GM12878 (cell line): ENCODE measurements around the gene IGIP. TPM values are rescaled to one million over a fixed set of nuclear protein-coding genes. Genes with fewer than 3 reads are reported as not detected.

Experiments used
- ATAC-seq: fragments of 200-7000 bp; cut with Tn5 transposase; 3 replicates; pipeline ENCODE4 v1.9.1; 2020; ENCODE audit warnings: mild to moderate bottlenecking, moderate library complexity
- BruUV-seq: library from RNA; stranded (reverse); fragments of 400-500 nt; replicated peaks from 2 replicates; lab custom pipeline; 2021; lab: Mats Ljungman, UMichigan
- CTCF ChIA-PET: fragments of 300-600 bp; sonication (Branson Sonifier 250); formaldehyde crosslinking; extraction: SDS; loops from one replicate; lab custom pipeline; 2021; ENCODE audit warnings: inconsistent platforms; lab: Yijun Ruan, JAX
- POLR2A ChIA-PET: fragments of 350-600 bp; formaldehyde crosslinking; extraction: SDS; loops from one replicate; lab custom pipeline; 2021; ENCODE audit warnings: inconsistent platforms; lab: Charles Lee
- RAD21 ChIA-PET: fragments of 300-600 bp; sonication (Branson Sonifier 250); formaldehyde crosslinking; loops from one replicate; lab custom pipeline; 2023; ENCODE audit warnings: antibody characterized with exemption; ENCODE audit not compliant: unreplicated experiment; lab: Charles Lee
- SMC1A ChIA-PET: fragments of 300-600 bp; sonication (Branson Sonifier 250); formaldehyde crosslinking; loops from one replicate; lab custom pipeline; 2023; ENCODE audit not compliant: unreplicated experiment, uncharacterized antibody; lab: Charles Lee
- DNase-seq: peaks from one replicate; pipeline ENCODE4 v3.0.0-alpha.2; 2011; ENCODE audit warnings: low read depth, low spot score
- FAIRE-seq: peaks from 3 replicates; lab custom pipeline; 2011; peaks lifted over from hg19 to GRCh38; lab: Jason Lieb, UNC
- H2AFZ ChIP-seq: 2 replicates; pipeline ENCODE4 v1.6.0; 2011; ENCODE audit warnings: low read depth, low read length, control low read depth; ENCODE audit not compliant: control insufficient read depth
- H3K27ac ChIP-seq: 2 replicates; pipeline ENCODE4 v1.5.1; 2011; ENCODE audit warnings: control low read depth; ENCODE audit not compliant: control insufficient read depth, insufficient read depth
- H3K27me3 ChIP-seq, 2 experiments: replicated peaks in 1 of 2; 2 replicates each; pipeline versions ENCODE4 v1.6.0 to v1.6.1; 2011; ENCODE audit warnings: low read length in 1 of 2; ENCODE audit not compliant: control insufficient read depth in 2 of 2, insufficient read depth in 2 of 2
- H3K36me3 ChIP-seq, 2 experiments: 2 replicates each; pipeline ENCODE4 v1.5.1; 2011; ENCODE audit warnings: low read length in 1 of 2; ENCODE audit not compliant: control insufficient read depth in 2 of 2, insufficient read depth in 2 of 2
- H3K4me1 ChIP-seq: 2 replicates; pipeline ENCODE4 v1.6.1; 2011; ENCODE audit warnings: mild to moderate bottlenecking, low read length, moderate library complexity, mixed read lengths; ENCODE audit not compliant: control insufficient read depth, insufficient read depth
- H3K4me2 ChIP-seq: 2 replicates; pipeline ENCODE4 v1.6.0; 2011; ENCODE audit warnings: control low read depth; ENCODE audit not compliant: control insufficient read depth, insufficient read depth
- H3K4me3 ChIP-seq: fragments of 200-600 bp; sonication (generic); 2 replicates; pipeline ENCODE4 v1.5.1; 2016
- H3K79me2 ChIP-seq: 2 replicates; pipeline ENCODE4 v1.6.0; 2011; ENCODE audit warnings: low read length; ENCODE audit not compliant: control insufficient read depth, insufficient read depth
- H3K9ac ChIP-seq: 2 replicates; pipeline ENCODE4 v1.8.0; 2011; ENCODE audit warnings: low read length, control low read depth, mixed read lengths; ENCODE audit not compliant: control insufficient read depth, insufficient read depth
- H3K9me3 ChIP-seq: replicated peaks from 3 replicates; pipeline ENCODE4 v1.5.1; 2011; ENCODE audit warnings: mild to moderate bottlenecking, low read length; ENCODE audit not compliant: control insufficient read depth, insufficient read depth
- H4K20me1 ChIP-seq: 2 replicates; pipeline ENCODE4 v1.6.0; 2011; ENCODE audit not compliant: control insufficient read depth, insufficient read depth
- CREB1 ChIP-seq: IDR thresholded peaks from 2 replicates; pipeline ENCODE4 v1.6.1; 2012; ENCODE audit warnings: low read depth, mild to moderate bottlenecking, inconsistent platforms
- CTCF ChIP-seq, 3 experiments: IDR thresholded peaks in 2 of 3; conservative IDR thresholded peaks in 1 of 3; 2 replicates each; pipeline ENCODE4 v1.5.1; 2011; ENCODE audit warnings: low read depth in 3 of 3, low read length in 3 of 3, mild to moderate bottlenecking in 3 of 3, control low read depth in 2 of 3, moderate library complexity in 2 of 3, inconsistent platforms in 1 of 3, mixed read lengths in 1 of 3; ENCODE audit not compliant: control insufficient read depth in 2 of 3, insufficient read depth in 1 of 3; ENCODE audit errors: extremely low read depth in 1 of 3
- E2F8 ChIP-seq: fragments of 450-650 bp; IDR thresholded peaks from 2 replicates; pipeline ENCODE4 v1.6.1; 2018; ENCODE audit warnings: mild to moderate bottlenecking, low read depth, moderate library complexity; ENCODE audit not compliant: partially characterized antibody
- GATAD2B ChIP-seq: fragments of 450-650 bp; conservative IDR thresholded peaks from 2 replicates; pipeline ENCODE4 v1.6.1; 2017; ENCODE audit warnings: low read depth, mild to moderate bottlenecking, moderate library complexity
- KLF5 ChIP-seq: fragments of 450-650 bp; IDR thresholded peaks from 2 replicates; pipeline ENCODE4 v1.6.1; 2014; ENCODE audit warnings: mild to moderate bottlenecking; ENCODE audit not compliant: partially characterized antibody
- NR2C1 ChIP-seq: fragments of 450-650 bp; IDR thresholded peaks from 2 replicates; pipeline ENCODE4 v1.6.1; 2017; ENCODE audit warnings: antibody characterized with exemption, mild to moderate bottlenecking, moderate library complexity
- POLR2AphosphoS5 ChIP-seq: IDR thresholded peaks from 2 replicates; pipeline ENCODE4 v1.6.1; 2011; ENCODE audit warnings: mild to moderate bottlenecking, low read length, inconsistent platforms
- POU2F2 ChIP-seq: IDR thresholded peaks from 3 replicates; pipeline ENCODE4 v1.6.1; 2011; ENCODE audit warnings: low read depth, mild to moderate bottlenecking, low read length, borderline replicate concordance
- RAD51 ChIP-seq: fragments of 450-650 bp; IDR thresholded peaks from 2 replicates; pipeline ENCODE4 v1.6.1; 2016; ENCODE audit warnings: moderate library complexity, mild to moderate bottlenecking, inconsistent platforms
- RUNX3 ChIP-seq: IDR thresholded peaks from 2 replicates; pipeline ENCODE4 v1.6.1; 2012; ENCODE audit warnings: low read length, inconsistent platforms
- SMAD5 ChIP-seq: IDR thresholded peaks from 2 replicates; pipeline ENCODE4 v1.6.1; 2016; ENCODE audit warnings: antibody characterized with exemption, low read depth
- YBX1 ChIP-seq: fragments of 450-650 bp; IDR thresholded peaks from 2 replicates; pipeline ENCODE4 v1.6.1; 2016; ENCODE audit warnings: antibody characterized with exemption
- YY1 ChIP-seq: IDR thresholded peaks from 2 replicates; pipeline ENCODE4 v1.6.1; 2011; ENCODE audit warnings: low read depth, mild to moderate bottlenecking, low read length
- WGBS: methylation state at CpG from one replicate; pipeline ENCODE4 v1.1.6; 2016; ENCODE audit warnings: low lambda C conversion rate; ENCODE audit not compliant: insufficient replicate concordance, insufficient coverage; ENCODE audit errors: missing lambda C conversion rate; 5-methylcytosine and 5-hydroxymethylcytosine counted together
- in situ Hi-C: fragments of 300-500 bp; cut with MboI; formaldehyde crosslinking; loops from 9 replicates; pipeline ENCODE4 v1.14.3; 2018; ENCODE audit warnings: mixed read lengths
- intact Hi-C: fragments of 100-400 bp; cut with micrococcal nuclease; formaldehyde crosslinking; loops from one replicate; pipeline ENCODE4 v1.14.2; 2022; ENCODE audit not compliant: unreplicated experiment
- polyA plus RNA-seq, 11 experiments: library from polyadenylated mRNA; depleted of rRNA in 4 of 11; unstranded in 6 of 11; stranded (reverse) in 5 of 11; fragments of >200 nt; fragmentation: Nextera tagmentation in 4 of 11; fragmentation: Illumina TruSeq in 1 of 11; extraction: Ambion mirVana in 4 of 11; extraction: Trizol in 1 of 11; gene quantifications; 1 replicate in 1 of 11; 2 replicates in 10 of 11; pipeline versions ENCODE4 v1.2.1 to v1.2.3, GENCODE V29; 2011 to 2016; ENCODE audit warnings: inconsistent platforms in 2 of 11, missing spikeins in 2 of 11, low read depth in 1 of 11
- total RNA-seq, 4 experiments: library from RNA; depleted of rRNA in 3 of 4; stranded (reverse); fragments of >200 nt in 3 of 4; fragmentation: Illumina TruSeq in 1 of 4; extraction: Trizol in 1 of 4; gene quantifications; 2 replicates each; pipeline versions ENCODE4 v1.2.1 to v1.2.3, GENCODE V29; 2013 to 2021
- TF ChIP-seq, protein P1 (sequence below): IDR thresholded peaks from 2 replicates; pipeline ENCODE4 v1.6.1; 2011; ENCODE audit warnings: borderline replicate concordance, low read depth, mild to moderate bottlenecking, moderate library complexity, low read length; ENCODE audit not compliant: insufficient read depth, poor library complexity, severe bottlenecking

IGIP gene
- total and polyA plus RNA-seq, 10 of the 15 experiments (the other 5 are each of a cell fraction or from before 2014, with no cell fraction given), result 0.58 to 3.3 (median 1.9) TPM

DNA sequence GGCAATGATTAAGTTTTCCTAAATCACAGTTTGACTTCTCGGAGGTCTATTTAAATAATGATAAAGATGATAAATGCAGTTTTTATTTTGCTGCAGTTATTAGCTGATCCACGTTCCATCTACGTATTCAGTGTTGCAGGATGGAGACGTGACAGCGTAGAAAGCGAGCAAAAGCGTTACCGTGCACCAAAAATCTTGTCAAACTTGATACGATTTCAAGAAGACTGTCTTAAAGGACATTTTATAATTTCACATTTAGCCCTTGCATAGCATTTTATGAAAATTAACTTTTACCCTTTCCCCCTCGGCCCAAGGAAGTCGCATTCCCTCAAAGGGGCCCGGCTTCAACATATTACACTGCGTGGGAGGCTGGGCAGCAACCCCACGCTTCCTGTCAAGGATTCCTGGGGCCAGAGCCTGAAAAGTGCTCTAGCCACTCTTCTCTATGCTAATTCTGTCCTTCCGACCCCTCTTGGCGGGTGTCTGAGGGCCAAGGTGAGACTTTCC is 18.9 kb upstream of the IGIP start (continued):
- no peak for TF ChIP-seq GATAD2B
- TF ChIP-seq, all 136 proteins: peak for 1

GRCh38 chr5:140107312-140108092 is 18.2 kb upstream of the IGIP start:
- FAIRE-seq (peak; percentile 70), DNase-seq (peak; percentile 68), ATAC-seq (peak; percentile 89)
- H3K9me3 ChIP-seq, result no peaks in the 10 kb centered on the region
- ChIA-PET SMC1A (interaction anchor here (0.9 to 3.4 kb wide), 7 partner anchors 9 to 36 kb away, joined by 3 to 31 read pairs (median 5); no protein-coding TSS in a partner anchor), RAD21 (interaction anchor here (0.6 to 2.3 kb wide), 7 partner anchors 9 to 160 kb away, joined by 3 to 6 read pairs (median 3); no protein-coding TSS in a partner anchor), CTCF (interaction anchor here (0.6 to 3.5 kb wide), 10 partner anchors 13 to 1484 kb away, joined by 3 to 21 read pairs (median 7); no protein-coding TSS in a partner anchor), POLR2A (interaction anchor here (0.6 to 1.7 kb wide), 10 partner anchors 8 to 765 kb away, joined by 3 to 10 read pairs (median 3); no protein-coding TSS in a partner anchor)
- H3K4me1 ChIP-seq, result peaks cover 20% of the 10 kb centered on the region
- H3K27me3 ChIP-seq, result no peaks in the 10 kb centered on the region
- in situ Hi-C loops, result no loop called here
- H3K36me3 ChIP-seq, result no peaks in the 10 kb centered on the region
- H3K4me3 ChIP-seq, result peak overlapping the region; percentile 86
- intact Hi-C loops, result loop anchor here (5.0 kb wide), 1 partner anchor 65 kb away; the partner anchor contains the start of gene NRG2
- peak overlapping the region; percentile 91 for H2AFZ ChIP-seq
- peaks cover 25% of the 10 kb centered on the region for H3K79me2 ChIP-seq
- H3K27ac ChIP-seq, result peak overlapping the region; percentile 67
- peak overlapping the region; percentile 73 for H3K9ac ChIP-seq
- BruUV-seq, result no TSS peak
- peak overlapping the region; percentile 99 for H3K4me2 ChIP-seq
- WGBS, result 1% methylated on average over 31 of the region's 88 CpGs
- no peaks in the 10 kb centered on the region for H4K20me1 ChIP-seq
- TF ChIP-seq RAD51 (no peak), CTCF (IDR thresholded peaks at IDR 0.05 in 2 of 3, conservative IDR thresholded peaks at IDR 0.05 in 1 of 3; ENCODE audit: control insufficient read depth in 2 of 3, extremely low read depth in 1 of 3, insufficient read depth in 1 of 3, low read depth in 3 of 3, low read length in 3 of 3) (peak; percentile 6 to 29 (median 27); a peak in 3 of 6 replicates), NR2C1 (peak; percentile 81), E2F8 (no peak), KLF5 (peak; percentile 89), YY1 (0 out of 2 replicates have a peak, but pooled peaks have one; percentile 7), POLR2AphosphoS5 (peak; percentile 63; the same call in 1 of the 2 replicates), SMAD5 (no peak), RUNX3 (peak; percentile 29), YBX1 (no peak), CREB1 (peak; percentile 91; the same call in 1 of the 2 replicates), POU2F2 (0 out of 3 replicates have a peak, but pooled peaks have one; percentile 10)
- TF ChIP-seq, protein P1, sequence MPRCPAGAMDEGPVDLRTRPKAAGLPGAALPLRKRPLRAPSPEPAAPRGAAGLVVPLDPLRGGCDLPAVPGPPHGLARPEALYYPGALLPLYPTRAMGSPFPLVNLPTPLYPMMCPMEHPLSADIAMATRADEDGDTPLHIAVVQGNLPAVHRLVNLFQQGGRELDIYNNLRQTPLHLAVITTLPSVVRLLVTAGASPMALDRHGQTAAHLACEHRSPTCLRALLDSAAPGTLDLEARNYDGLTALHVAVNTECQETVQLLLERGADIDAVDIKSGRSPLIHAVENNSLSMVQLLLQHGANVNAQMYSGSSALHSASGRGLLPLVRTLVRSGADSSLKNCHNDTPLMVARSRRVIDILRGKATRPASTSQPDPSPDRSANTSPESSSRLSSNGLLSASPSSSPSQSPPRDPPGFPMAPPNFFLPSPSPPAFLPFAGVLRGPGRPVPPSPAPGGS, result peak; percentile 24
